Measurements from ENCODE around the gene ZCCHC24. TPM values are rescaled to one million over a fixed set of nuclear protein-coding genes. Genes with fewer than 3 reads are reported as not detected.

Gene ZCCHC24
- polyA plus RNA-seq, 3 donors: 3.9 to 5.0 (median 4.0) TPM

- H3K4me2 ChIP-seq (replicated peaks; ENCODE audit: extremely low read depth, low read length, poor library complexity, severe bottlenecking): no peak overlapping the region
- peaks cover 6% of the 10 kb centered on the region for H3K79me2 ChIP-seq (ENCODE audit: insufficient read depth, low read length)
- no peak overlapping the region for H3K4me3 ChIP-seq (replicated peaks in 1 of 3; ENCODE audit: low read depth in 2 of 3, low read length in 3 of 3)
- WGBS (ENCODE audit: insufficient coverage): 85% methylated on average over 6 of the region's 6 CpGs
- intact Hi-C loops (cut with micrococcal nuclease): no loop called here
- peaks cover 25% of the 10 kb centered on the region in 2 donors for H3K4me1 ChIP-seq (ENCODE audit: control insufficient read depth in 1 of 2, insufficient read depth in 2 of 2, low read length in 2 of 2)
- peaks cover 0 to 8% of the 10 kb centered on the region in 2 donors for H3K36me3 ChIP-seq (replicated peaks in 1 of 2; ENCODE audit: control insufficient read depth in 1 of 2, insufficient read depth in 2 of 2, low read length in 2 of 2)
- H3K9ac ChIP-seq (ENCODE audit: insufficient read depth, low read length, poor library complexity, severe bottlenecking): no peak overlapping the region
- no peak overlapping the region for H3K4me3 Mint-ChIP-seq
- H3K4me1 Mint-ChIP-seq: peaks cover 51% of the 10 kb centered on the region
- TF ChIP-seq, protein P1, sequence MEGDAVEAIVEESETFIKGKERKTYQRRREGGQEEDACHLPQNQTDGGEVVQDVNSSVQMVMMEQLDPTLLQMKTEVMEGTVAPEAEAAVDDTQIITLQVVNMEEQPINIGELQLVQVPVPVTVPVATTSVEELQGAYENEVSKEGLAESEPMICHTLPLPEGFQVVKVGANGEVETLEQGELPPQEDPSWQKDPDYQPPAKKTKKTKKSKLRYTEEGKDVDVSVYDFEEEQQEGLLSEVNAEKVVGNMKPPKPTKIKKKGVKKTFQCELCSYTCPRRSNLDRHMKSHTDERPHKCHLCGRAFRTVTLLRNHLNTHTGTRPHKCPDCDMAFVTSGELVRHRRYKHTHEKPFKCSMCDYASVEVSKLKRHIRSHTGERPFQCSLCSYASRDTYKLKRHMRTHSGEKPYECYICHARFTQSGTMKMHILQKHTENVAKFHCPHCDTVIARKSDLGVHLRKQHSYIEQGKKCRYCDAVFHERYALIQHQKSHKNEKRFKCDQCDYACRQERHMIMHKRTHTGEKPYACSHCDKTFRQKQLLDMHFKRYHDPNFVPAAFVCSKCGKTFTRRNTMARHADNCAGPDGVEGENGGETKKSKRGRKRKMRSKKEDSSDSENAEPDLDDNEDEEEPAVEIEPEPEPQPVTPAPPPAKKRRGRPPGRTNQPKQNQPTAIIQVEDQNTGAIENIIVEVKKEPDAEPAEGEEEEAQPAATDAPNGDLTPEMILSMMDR (IDR thresholded peaks at IDR 0.05): no peak
- peaks cover 40 to 51% of the 10 kb centered on the region in 2 donors for H3K36me3 Mint-ChIP-seq
- no peaks in the 10 kb centered on the region for H3K27me3 ChIP-seq (ENCODE audit: control insufficient read depth in 2 of 2, insufficient read depth in 2 of 2, low read length in 2 of 2)
- no peak overlapping the region for H3K27ac ChIP-seq (ENCODE audit: low read depth in 1 of 2, low read length in 2 of 2)
- DNase-seq: no peak
- peaks cover 27% of the 10 kb centered on the region for H4K20me1 ChIP-seq (ENCODE audit: insufficient read depth, low read length)
- H3K27me3 Mint-ChIP-seq (ENCODE audit: low read depth in 3 of 3): peaks cover 7 to 21% (median 11%) of the 10 kb centered on the region in 3 donors
- no peak overlapping the region for H2AFZ ChIP-seq (ENCODE audit: insufficient read depth, low read depth, low read length, poor library complexity, severe bottlenecking)
- peaks cover 0 to 2% (median 0%) of the 10 kb centered on the region in 7 donors for H3K9me3 Mint-ChIP-seq
- no peaks in the 10 kb centered on the region for H3K9me3 ChIP-seq (replicated peaks in 1 of 2; ENCODE audit: control insufficient read depth in 1 of 2, insufficient read depth in 1 of 2, low read length in 2 of 2)
- no peak overlapping the region for H3K27ac Mint-ChIP-seq
These were observed 36.2 kb downstream of the ZCCHC24 start for GRCh38 chr10:79409038-79409725.

DNA sequence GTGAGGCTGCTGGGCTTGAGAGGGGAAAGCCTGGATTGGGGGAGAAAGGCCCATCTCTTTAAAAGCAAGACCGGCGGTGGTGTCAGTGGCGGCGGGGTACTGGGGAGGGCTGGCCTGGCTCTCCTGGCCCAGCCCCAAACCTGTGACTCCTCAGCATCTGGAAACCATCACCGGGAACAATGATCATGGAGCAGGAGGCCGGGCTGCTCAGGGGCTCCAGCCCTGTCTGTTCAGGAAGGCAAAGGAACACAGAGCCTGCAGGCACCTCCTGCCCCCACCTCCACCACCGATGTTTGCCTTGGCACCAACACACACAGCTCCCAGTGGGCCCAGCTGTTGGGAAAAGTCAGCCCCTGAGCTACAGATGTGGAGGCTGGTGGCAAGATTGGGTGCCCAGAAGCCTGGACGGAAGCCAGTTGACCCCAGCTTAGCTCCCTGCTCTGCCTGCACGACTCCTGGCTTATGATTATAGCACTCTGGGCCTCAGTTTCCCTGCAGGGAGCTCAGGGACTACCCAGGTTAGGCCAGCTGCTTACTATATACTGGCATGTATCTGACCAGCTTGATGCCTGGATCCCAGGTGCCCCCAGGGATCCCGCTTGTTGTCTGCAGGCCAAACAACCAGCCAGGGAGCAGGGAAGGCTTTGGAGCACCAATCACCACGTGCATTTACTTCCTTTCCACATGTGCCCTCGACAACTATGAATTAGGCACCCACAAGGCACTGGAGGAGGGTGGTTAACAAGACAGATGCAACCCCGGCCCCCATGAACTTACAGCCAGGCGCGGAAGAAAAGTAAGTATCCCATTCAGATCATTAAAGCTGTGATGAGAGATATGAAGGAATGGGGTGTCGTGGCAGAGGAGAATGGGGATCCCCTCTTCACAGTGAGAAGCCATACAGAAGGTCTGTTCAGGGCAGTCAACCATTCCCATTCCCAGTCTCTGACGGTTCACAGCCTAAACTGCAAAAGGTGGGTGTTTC, 37.3 kb downstream of the ZCCHC24 start:
- peaks cover 6% of the 10 kb centered on the region for H3K79me2 ChIP-seq (ENCODE audit: insufficient read depth, low read length)
- no peak overlapping the region for H3K4me3 Mint-ChIP-seq
- peaks cover 36% of the 10 kb centered on the region in 2 donors for H3K4me1 ChIP-seq (ENCODE audit: control insufficient read depth in 1 of 2, insufficient read depth in 2 of 2, low read length in 2 of 2)
- H3K36me3 ChIP-seq (replicated peaks in 1 of 2; ENCODE audit: control insufficient read depth in 1 of 2, insufficient read depth in 2 of 2, low read length in 2 of 2): peaks cover 0 to 8% of the 10 kb centered on the region in 2 donors
- no peak overlapping the region for H3K9ac ChIP-seq (ENCODE audit: insufficient read depth, low read length, poor library complexity, severe bottlenecking)
- TF ChIP-seq, protein P1 (IDR thresholded peaks at IDR 0.05): no peak
- no peak overlapping the region for H3K27ac Mint-ChIP-seq
- peaks cover 62% of the 10 kb centered on the region for H3K4me1 Mint-ChIP-seq
- no peak overlapping the region for H3K4me3 ChIP-seq (replicated peaks in 1 of 3; ENCODE audit: low read depth in 2 of 3, low read length in 3 of 3)
- H3K4me2 ChIP-seq (replicated peaks; ENCODE audit: extremely low read depth, low read length, poor library complexity, severe bottlenecking): no peak overlapping the region
- H3K27ac ChIP-seq (ENCODE audit: low read depth in 1 of 2, low read length in 2 of 2): no peak overlapping the region
- H3K27me3 ChIP-seq (ENCODE audit: control insufficient read depth in 2 of 2, insufficient read depth in 2 of 2, low read length in 2 of 2): no peaks in the 10 kb centered on the region
- H3K9me3 ChIP-seq (replicated peaks in 1 of 2; ENCODE audit: control insufficient read depth in 1 of 2, insufficient read depth in 1 of 2, low read length in 2 of 2): no peaks in the 10 kb centered on the region
- peaks cover 37 to 54% of the 10 kb centered on the region in 2 donors for H3K36me3 Mint-ChIP-seq
- 97% methylated on average over 11 of the region's 17 CpGs for WGBS (ENCODE audit: insufficient coverage)
- no peak overlapping the region for H2AFZ ChIP-seq (ENCODE audit: insufficient read depth, low read depth, low read length, poor library complexity, severe bottlenecking)
- no peak for DNase-seq
- intact Hi-C loops (cut with micrococcal nuclease): no loop called here
- peaks cover 37% of the 10 kb centered on the region for H4K20me1 ChIP-seq (ENCODE audit: insufficient read depth, low read length)
- peaks cover 10 to 21% (median 12%) of the 10 kb centered on the region in 3 donors for H3K27me3 Mint-ChIP-seq (ENCODE audit: low read depth in 3 of 3)
- H3K9me3 Mint-ChIP-seq: peaks cover 0 to 2% (median 0%) of the 10 kb centered on the region in 7 donors

Data from CD14-positive monocyte (primary cell).